ENCODE data around the gene UTP4. TPM values are rescaled to one million over a fixed set of nuclear protein-coding genes. Genes with fewer than 3 reads are reported as not detected.

UTP4 gene
- total RNA-seq, 1 experiment from 2014 or later = 125 TPM

- no peaks in the 10 kb centered on the region for H3K79me2 ChIP-seq (ENCODE audit: insufficient read depth, low read length)
- ATAC-seq = no peak
- no peaks in the 10 kb centered on the region for H3K9me3 ChIP-seq (ENCODE audit: control insufficient read depth in 1 of 2, insufficient read depth in 1 of 2, low read depth in 1 of 2, low read length in 2 of 2)
- no peak overlapping the region for H3K27ac ChIP-seq (ENCODE audit: low read depth, low read length)
- H3K4me1 ChIP-seq (ENCODE audit: control insufficient read depth in 1 of 2, insufficient read depth in 2 of 2, low read length in 2 of 2) = peaks cover 11 to 32% of the 10 kb centered on the region in 2 experiments
- H2AFZ ChIP-seq (ENCODE audit: low read depth, low read length, poor library complexity, severe bottlenecking) = no peak overlapping the region
- H3K9me2 ChIP-seq (ENCODE audit: insufficient read depth) = no peaks in the 10 kb centered on the region
- H3K4me2 ChIP-seq (ENCODE audit: low read length) = no peak overlapping the region
- no TSS peak for BruUV-seq (replicated peaks)
- POLR2A ChIA-PET = no interaction called here
- intact Hi-C loops (cut with micrococcal nuclease) = no loop called here
- H4K20me1 ChIP-seq (ENCODE audit: insufficient read depth) = no peaks in the 10 kb centered on the region
- no peak for TF ChIP-seq TCF7L2 (IDR thresholded peaks at IDR 0.05; ENCODE audit: borderline replicate concordance, extremely low read depth, insufficient read depth, insufficient read length)
- no peak for TF ChIP-seq EGR1 (IDR thresholded peaks at IDR 0.05; ENCODE audit: low read depth)
- no peak for TF ChIP-seq ELF1 (IDR thresholded peaks at IDR 0.05; ENCODE audit: borderline replicate concordance, low read depth)
- TF ChIP-seq ZFX (IDR thresholded peaks at IDR 0.05) = no peak
- no peak for TF ChIP-seq RAD21 (IDR thresholded peaks at IDR 0.05; ENCODE audit: low read depth)
- TF ChIP-seq JUND (IDR thresholded peaks at IDR 0.05) = no peak
- TF ChIP-seq REST (IDR thresholded peaks at IDR 0.05; ENCODE audit: low read depth) = no peak
- no peak for TF ChIP-seq ZBTB33 (IDR thresholded peaks at IDR 0.05; ENCODE audit: extremely low read depth, insufficient replicate concordance, low read length)
- TF ChIP-seq SIN3A (IDR thresholded peaks at IDR 0.05; ENCODE audit: low read depth) = no peak
- TF ChIP-seq EZH2 (IDR thresholded peaks at IDR 0.05) = no peak
- no peak for TF ChIP-seq POLR2A (IDR thresholded peaks at IDR 0.05; ENCODE audit: borderline replicate concordance, extremely low read depth, insufficient read depth, insufficient read length)
- no peak for TF ChIP-seq SRF (IDR thresholded peaks at IDR 0.05; ENCODE audit: low read depth)
- no peak for TF ChIP-seq SP1 (IDR thresholded peaks at IDR 0.05; ENCODE audit: low read depth)
- no peak for TF ChIP-seq ATF3 (IDR thresholded peaks at IDR 0.05)
- TF ChIP-seq CBX3 (IDR thresholded peaks at IDR 0.05; ENCODE audit: low read depth) = no peak
- no peak for TF ChIP-seq ZNF274 (IDR thresholded peaks at IDR 0.05; ENCODE audit: low read depth, low read length)
- TF ChIP-seq EZH2phosphoT487 (IDR thresholded peaks at IDR 0.05; ENCODE audit: borderline replicate concordance) = no peak
- TF ChIP-seq YY1 (IDR thresholded peaks at IDR 0.05; ENCODE audit: extremely low read depth, insufficient replicate concordance, low read depth, low read length) = no peak
- RAD21 ChIA-PET (ENCODE audit: low non-redundant PET in 1 of 2, low total read pairs in 2 of 2, uncharacterized antibody in 2 of 2, unreplicated experiment in 2 of 2) = no interaction called here
- no peak overlapping the region for H3K9ac ChIP-seq (ENCODE audit: low read length)
- no peak overlapping the region for H3K4me3 ChIP-seq (replicated peaks in 1 of 2; ENCODE audit: low read depth in 1 of 2, low read length in 2 of 2)
- H3K27me3 ChIP-seq (ENCODE audit: insufficient read depth, low read length) = no peaks in the 10 kb centered on the region
- no peak for DNase-seq (ENCODE audit: low read depth, low spot score)
- H3K36me3 ChIP-seq (ENCODE audit: control insufficient read depth in 1 of 2, insufficient read depth in 2 of 2, low read length in 2 of 2) = 0 out of 4 replicates have a peak, but pooled peaks cover 0 to 3% of the 10 kb centered on the region in 2 experiments
- CTCF ChIA-PET = no interaction called here
Observed at GRCh38 chr16:69176033-69176800, 43.8 kb downstream of the UTP4 start.

Data from HCT116 (cell line).